Mammary epithelial cell (primary cell): ENCODE results near the gene TRAPPC2L.

Experiments
- EZH2 ChIP-seq: IDR thresholded peaks from 2 replicates; pipeline ENCODE4 v1.6.1; 2012; ENCODE audit warnings: low read length, inconsistent platforms, borderline replicate concordance
- TF ChIP-seq, protein P1 (sequence below), 2 donors: IDR thresholded peaks in 1 of 2; conservative IDR thresholded peaks in 1 of 2; 2 replicates each; pipeline ENCODE4 v1.5.1; 2011 to 2012; ENCODE audit warnings: inconsistent platforms in 2 of 2, low read length in 2 of 2, mild to moderate bottlenecking in 2 of 2, control low read depth in 1 of 2, low read depth in 1 of 2; ENCODE audit not compliant: insufficient read depth in 1 of 2; ENCODE audit errors: extremely low read depth in 1 of 2

DNA sequence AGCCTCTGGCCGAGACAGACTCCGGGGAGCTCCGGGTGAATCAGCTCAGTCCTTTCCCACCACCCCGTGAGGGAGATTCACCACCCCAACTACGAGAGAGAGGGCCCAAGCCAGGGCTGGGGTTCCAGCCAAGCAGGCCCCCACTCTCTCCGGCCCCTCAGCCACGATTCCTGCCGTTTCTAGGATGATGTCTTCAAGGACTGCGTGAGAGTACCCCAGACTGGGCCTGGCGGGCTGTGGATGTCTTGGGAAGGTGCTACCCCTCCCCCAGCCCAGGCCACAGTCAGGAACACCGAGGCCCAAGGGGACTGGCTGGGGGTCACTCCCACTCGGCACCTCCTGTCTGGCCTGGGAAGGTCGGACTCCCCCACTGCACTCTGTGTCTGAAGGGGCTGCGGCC, 31.1 kb downstream of the TRAPPC2L start:
- TF ChIP-seq, protein P1, sequence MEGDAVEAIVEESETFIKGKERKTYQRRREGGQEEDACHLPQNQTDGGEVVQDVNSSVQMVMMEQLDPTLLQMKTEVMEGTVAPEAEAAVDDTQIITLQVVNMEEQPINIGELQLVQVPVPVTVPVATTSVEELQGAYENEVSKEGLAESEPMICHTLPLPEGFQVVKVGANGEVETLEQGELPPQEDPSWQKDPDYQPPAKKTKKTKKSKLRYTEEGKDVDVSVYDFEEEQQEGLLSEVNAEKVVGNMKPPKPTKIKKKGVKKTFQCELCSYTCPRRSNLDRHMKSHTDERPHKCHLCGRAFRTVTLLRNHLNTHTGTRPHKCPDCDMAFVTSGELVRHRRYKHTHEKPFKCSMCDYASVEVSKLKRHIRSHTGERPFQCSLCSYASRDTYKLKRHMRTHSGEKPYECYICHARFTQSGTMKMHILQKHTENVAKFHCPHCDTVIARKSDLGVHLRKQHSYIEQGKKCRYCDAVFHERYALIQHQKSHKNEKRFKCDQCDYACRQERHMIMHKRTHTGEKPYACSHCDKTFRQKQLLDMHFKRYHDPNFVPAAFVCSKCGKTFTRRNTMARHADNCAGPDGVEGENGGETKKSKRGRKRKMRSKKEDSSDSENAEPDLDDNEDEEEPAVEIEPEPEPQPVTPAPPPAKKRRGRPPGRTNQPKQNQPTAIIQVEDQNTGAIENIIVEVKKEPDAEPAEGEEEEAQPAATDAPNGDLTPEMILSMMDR (conservative IDR thresholded peaks at IDR 0.05 in 1 of 2, IDR thresholded peaks at IDR 0.05 in 1 of 2; ENCODE audit: extremely low read depth in 1 of 2, insufficient read depth in 1 of 2, low read depth in 1 of 2, low read length in 2 of 2): no peak
- no peak for TF ChIP-seq EZH2
